ENCODE results near the gene PDLIM1.

Gene PDLIM1

DNA sequence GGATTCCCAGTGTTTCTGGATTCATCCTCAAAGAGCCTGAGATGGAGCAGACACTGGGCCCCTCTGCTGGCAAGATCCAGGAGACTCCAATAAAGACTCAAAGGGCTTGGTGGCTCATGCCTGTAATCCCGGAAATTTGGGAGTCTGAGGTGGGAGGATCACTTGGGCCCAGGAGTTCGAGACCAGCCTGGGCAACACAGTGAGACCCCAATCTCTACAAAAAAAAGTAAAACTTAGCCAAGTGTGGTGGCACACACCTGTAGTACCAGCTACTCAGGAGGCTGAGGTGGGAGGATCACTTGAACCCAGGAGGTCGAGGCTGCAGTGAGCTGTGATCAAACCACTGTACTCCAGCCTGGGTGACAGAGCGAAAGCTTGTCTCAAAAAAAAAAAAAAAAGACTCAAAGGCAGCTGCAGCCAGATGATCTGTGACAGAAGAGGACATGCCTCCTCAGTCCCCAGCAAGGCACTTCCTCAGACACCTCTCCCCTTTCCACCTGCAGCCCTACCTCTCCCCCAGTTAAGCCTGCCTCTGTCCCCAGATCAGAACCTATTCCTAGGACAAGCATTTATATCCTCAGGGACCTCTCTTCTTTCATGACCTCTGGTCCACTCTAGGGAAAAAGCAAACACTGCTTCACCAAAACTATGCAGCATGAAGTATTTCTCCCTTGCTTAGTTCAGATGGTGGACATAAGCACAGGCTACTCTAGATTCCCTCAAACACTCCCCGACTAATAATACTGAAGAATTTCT is 27.9 kb downstream of the PDLIM1 start:
- no peak overlapping the region for H3K9ac ChIP-seq
- peaks cover 30 to 99% (median 89%) of the 10 kb centered on the region in 11 experiments for H3K36me3 ChIP-seq
- no peak overlapping the region for H3K27ac ChIP-seq
- no peak overlapping the region for H3K4me2 ChIP-seq
- TF ChIP-seq Cebpa-rat (IDR thresholded peaks at IDR 0.05) = no peak
- peaks cover 0 to 20% (median 9%) of the 10 kb centered on the region in 11 experiments; a peak in 17 of 22 replicates for H3K9me3 ChIP-seq (replicated peaks in 1 of 11)
- H3K27me3 ChIP-seq = no peaks in the 10 kb centered on the region
- peaks cover 0 to 13% (median 0%) of the 10 kb centered on the region in 11 experiments; a peak in 2 of 22 replicates for H4K20me1 ChIP-seq
- no peak overlapping the region for H3K4me3 ChIP-seq
- peaks cover 0 to 31% (median 0%) of the 10 kb centered on the region in 10 experiments; a peak in 7 of 20 replicates for H3K4me1 ChIP-seq

GRCh38 chr10:95261926-95262325 is 28.9 kb downstream of the PDLIM1 start:
- no peaks in the 10 kb centered on the region for H3K27me3 ChIP-seq
- H3K4me1 ChIP-seq = peaks cover 0 to 30% (median 0%) of the 10 kb centered on the region in 10 experiments; a peak in 7 of 20 replicates
- peaks cover 0 to 13% (median 0%) of the 10 kb centered on the region in 11 experiments; a peak in 1 of 22 replicates for H4K20me1 ChIP-seq
- H3K4me3 ChIP-seq = no peak overlapping the region
- no peak overlapping the region for H3K9ac ChIP-seq
- peaks cover under 1 to 30% (median 18%) of the 10 kb centered on the region in 11 experiments; a peak in 20 of 22 replicates for H3K9me3 ChIP-seq (replicated peaks in 1 of 11)
- H3K27ac ChIP-seq = no peak overlapping the region
- no peak for TF ChIP-seq Cebpa-rat (IDR thresholded peaks at IDR 0.05)
- H3K4me2 ChIP-seq = no peak overlapping the region
- peaks cover 35 to 100% (median 93%) of the 10 kb centered on the region in 11 experiments for H3K36me3 ChIP-seq

- H3K4me2 ChIP-seq = peak overlapping the region in 2 of 11 experiments; percentile 47; a peak in 4 of 22 replicates
- 0 out of 22 replicates have a peak overlapping the region, but pooled peaks of 1 of the 11 experiments have one; percentile 12 for H3K27ac ChIP-seq
Observed at GRCh38 chr10:95260909-95261552, 29.8 kb downstream of the PDLIM1 start.

GRCh38 chr10:95260397-95260881 is 30.4 kb downstream of the PDLIM1 start:
- no peak for TF ChIP-seq Cebpa-rat (IDR thresholded peaks at IDR 0.05)
- Histone ChIP-seq H4K20me1 (peaks cover 0 to 13% (median 0%) of the 10 kb centered on the region in 11 experiments; a peak in 1 of 22 replicates), H3K9ac (no peak overlapping the region), H3K4me3 (no peak overlapping the region), H3K4me1 (peaks cover 0 to 23% (median 0%) of the 10 kb centered on the region in 10 experiments; a peak in 7 of 20 replicates), H3K27ac (0 out of 22 replicates have a peak overlapping the region, but pooled peaks of 1 of the 11 experiments have one; percentile 12), H3K36me3 (peaks cover 42 to 99% (median 92%) of the 10 kb centered on the region in 11 experiments), H3K27me3 (no peaks in the 10 kb centered on the region), H3K4me2 (peak overlapping the region in 2 of 11 experiments; percentile 47; a peak in 4 of 22 replicates), H3K9me3 (replicated peaks in 1 of 11) (peaks cover 10 to 40% (median 27%) of the 10 kb centered on the region in 11 experiments)

More at GRCh38 chr10:95260909-95261552, 29.8 kb downstream of the PDLIM1 start:
- Histone ChIP-seq H3K9me3 (replicated peaks in 1 of 11) (peaks cover 9 to 39% (median 27%) of the 10 kb centered on the region in 11 experiments), H4K20me1 (peaks cover 0 to 13% (median 0%) of the 10 kb centered on the region in 11 experiments; a peak in 1 of 22 replicates), H3K4me1 (peaks cover 0 to 23% (median 0%) of the 10 kb centered on the region in 10 experiments; a peak in 7 of 20 replicates), H3K27me3 (no peaks in the 10 kb centered on the region), H3K4me3 (no peak overlapping the region), H3K36me3 (peaks cover 41 to 100% (median 94%) of the 10 kb centered on the region in 11 experiments), H3K9ac (0 out of 22 replicates have a peak overlapping the region, but pooled peaks of 1 of the 11 experiments have one; percentile 17)
- TF ChIP-seq Cebpa-rat (IDR thresholded peaks at IDR 0.05) = no peak

GRCh38 chr10:95257849-95258248 is 33.0 kb downstream of the PDLIM1 start:
- no peak overlapping the region for H3K4me3 ChIP-seq
- H3K36me3 ChIP-seq = peaks cover 29 to 98% (median 79%) of the 10 kb centered on the region in 11 experiments

DNA sequence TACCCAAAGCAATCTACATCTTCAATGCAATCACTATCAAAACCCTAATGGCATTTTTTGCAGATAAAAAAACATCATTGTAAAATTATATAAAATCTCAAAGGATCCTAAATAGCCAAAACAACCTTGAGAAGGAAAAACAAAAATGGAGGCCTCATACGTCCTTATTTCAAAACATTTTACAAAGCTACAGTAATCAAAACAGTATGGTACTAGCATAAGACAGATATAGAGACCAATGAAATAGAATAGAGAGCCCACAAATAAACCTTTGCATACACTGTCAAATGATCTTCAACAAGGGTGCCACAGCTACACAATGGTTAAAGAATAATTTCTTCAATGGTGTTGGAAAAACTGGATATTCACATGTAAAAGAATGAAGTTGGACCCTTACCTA is 34.5 kb downstream of the PDLIM1 start:
- no peak overlapping the region for H3K4me2 ChIP-seq
- no peak overlapping the region; a peak in 1 of 20 replicates for H3K4me3 ChIP-seq
- no peak overlapping the region for H3K27ac ChIP-seq
- no peaks in the 10 kb centered on the region for H3K27me3 ChIP-seq
- H3K9ac ChIP-seq = no peak overlapping the region
- H3K36me3 ChIP-seq = peaks cover 29 to 96% (median 73%) of the 10 kb centered on the region in 11 experiments
- peaks cover 10 to 45% (median 28%) of the 10 kb centered on the region in 11 experiments for H3K9me3 ChIP-seq (replicated peaks in 1 of 11)
- no peak for TF ChIP-seq Cebpa-rat (IDR thresholded peaks at IDR 0.05)
- peaks cover 0 to 14% (median 0%) of the 10 kb centered on the region in 10 experiments; a peak in 7 of 20 replicates for H3K4me1 ChIP-seq
- H4K20me1 ChIP-seq = peaks cover 0 to 10% (median 0%) of the 10 kb centered on the region in 11 experiments; a peak in 1 of 22 replicates

More at GRCh38 chr10:95257849-95258248, 33.0 kb downstream of the PDLIM1 start:
- Histone ChIP-seq H3K27ac (no peak overlapping the region), H3K27me3 (no peaks in the 10 kb centered on the region), H3K9me3 (replicated peaks in 1 of 11) (peaks cover 10 to 45% (median 28%) of the 10 kb centered on the region in 11 experiments), H3K9ac (no peak overlapping the region), H4K20me1 (0 out of 22 replicates have a peak, but pooled peaks cover 0 to 13% (median 0%) of the 10 kb centered on the region in 11 experiments), H3K4me1 (peaks cover 0 to 15% (median 0%) of the 10 kb centered on the region in 10 experiments; a peak in 6 of 20 replicates), H3K4me2 (no peak overlapping the region)
- TF ChIP-seq Cebpa-rat (IDR thresholded peaks at IDR 0.05) = no peak

DNA sequence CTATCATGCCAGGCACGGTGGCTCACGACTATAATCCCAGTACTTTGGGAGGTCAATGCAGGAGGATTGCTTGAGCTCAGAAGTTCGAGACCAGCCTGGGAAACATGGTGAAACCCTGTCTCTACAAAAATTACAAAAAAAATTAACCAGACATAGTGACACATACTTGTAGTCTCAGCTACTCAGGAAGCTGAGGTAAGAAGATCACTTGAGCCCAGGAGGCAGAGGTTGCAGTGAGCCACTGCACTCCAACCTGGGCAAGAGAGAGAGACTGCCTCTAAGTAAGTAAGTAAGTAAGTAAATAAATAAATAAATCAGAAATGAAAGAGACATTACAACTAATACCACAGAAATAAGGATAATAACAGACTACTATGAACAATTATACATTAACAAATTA is 36.2 kb downstream of the PDLIM1 start:
- no peak overlapping the region for H3K9ac ChIP-seq
- no peak for TF ChIP-seq Cebpa-rat (IDR thresholded peaks at IDR 0.05)

DNA sequence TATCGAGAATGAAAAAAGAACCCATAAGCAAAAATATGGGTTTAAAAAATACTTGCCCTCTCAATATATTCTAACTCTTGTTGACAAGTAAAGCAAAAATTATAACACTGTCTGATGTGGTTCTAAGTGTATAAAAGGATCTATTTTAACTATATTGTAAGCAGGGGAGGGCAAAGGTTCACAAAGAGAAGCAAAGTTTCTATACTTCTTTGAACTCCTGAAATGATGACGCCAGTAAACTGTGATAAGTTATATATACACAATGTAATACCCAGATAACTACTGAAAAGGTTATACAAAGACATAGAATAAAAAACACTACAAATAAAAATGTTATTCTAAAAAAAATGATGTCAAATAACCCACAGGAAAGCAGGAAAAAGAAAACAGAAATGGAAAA is 37.1 kb downstream of the PDLIM1 start:
- H3K36me3 ChIP-seq = peaks cover 16 to 92% (median 60%) of the 10 kb centered on the region in 11 experiments
- no peak overlapping the region for H3K9ac ChIP-seq
- no peak for TF ChIP-seq Cebpa-rat (IDR thresholded peaks at IDR 0.05)
- H3K27ac ChIP-seq = no peak overlapping the region
- no peak overlapping the region for H3K4me2 ChIP-seq
- H3K4me1 ChIP-seq = peaks cover 12 to 25% (median 15%) of the 10 kb centered on the region in 10 experiments
- H3K27me3 ChIP-seq = no peaks in the 10 kb centered on the region
- no peak overlapping the region for H3K4me3 ChIP-seq
- peaks cover 10 to 32% (median 26%) of the 10 kb centered on the region in 11 experiments for H3K9me3 ChIP-seq (replicated peaks in 1 of 11)
- H4K20me1 ChIP-seq = peaks cover 0 to 12% (median 11%) of the 10 kb centered on the region in 11 experiments; a peak in 11 of 22 replicates

More for the DNA sequence above, 36.2 kb downstream of the PDLIM1 start:
- Histone ChIP-seq H3K36me3 (peaks cover 22 to 94% (median 63%) of the 10 kb centered on the region in 11 experiments), H3K27ac (no peak overlapping the region), H4K20me1 (peaks cover 0 to 3% (median 2%) of the 10 kb centered on the region in 11 experiments; a peak in 7 of 22 replicates), H3K9me3 (replicated peaks in 1 of 11) (peaks cover 10 to 41% (median 27%) of the 10 kb centered on the region in 11 experiments), H3K4me3 (no peak overlapping the region), H3K4me1 (peaks cover 3 to 15% (median 6%) of the 10 kb centered on the region in 10 experiments), H3K4me2 (no peak overlapping the region), H3K27me3 (no peaks in the 10 kb centered on the region)

All from BLaER1 treated with 17β-estradiol and CSF1 and Interleukin-3, amounts not matched to agents 10 nM and 100 nM (cell line).